Measurements from ENCODE around the gene SLIT3.

The SLIT3 gene

DNA sequence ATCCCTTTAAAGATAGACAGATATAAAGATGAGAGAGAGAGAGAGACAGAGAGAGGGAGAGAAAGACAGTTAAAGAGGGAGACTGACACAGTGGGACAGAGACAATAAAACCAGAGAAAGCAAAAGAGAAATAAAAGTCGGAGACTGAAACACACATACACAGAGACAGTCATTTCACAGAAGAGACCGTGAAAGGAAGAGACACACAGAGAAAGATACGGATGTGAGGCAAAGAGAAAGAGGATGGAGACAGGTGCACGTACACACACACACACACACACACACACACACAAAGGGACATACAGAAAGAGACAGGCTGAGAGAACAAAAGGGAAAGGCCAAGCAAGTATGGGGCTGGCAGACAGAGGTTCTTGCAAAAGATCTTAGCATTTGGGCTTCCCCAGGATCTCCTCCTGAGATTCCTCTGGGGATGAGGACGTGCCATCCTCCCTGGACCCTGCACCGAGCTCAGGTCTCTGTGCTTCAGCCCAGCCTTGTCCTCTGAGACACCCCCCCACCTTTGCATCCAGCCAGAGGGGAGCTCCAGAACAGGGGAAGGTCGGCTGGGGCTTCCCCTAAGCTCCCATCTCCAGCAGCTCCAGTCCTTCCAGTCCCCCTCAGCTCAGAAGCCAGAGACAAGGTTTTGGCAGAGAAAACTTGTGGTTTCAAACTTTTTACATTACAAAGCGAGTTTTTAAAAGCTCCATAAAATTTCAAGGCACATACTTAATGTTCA, 403.4 kb downstream of the SLIT3 start:
- no peak overlapping the region for H3K9ac ChIP-seq (ENCODE audit: low read length)
- H2AFZ ChIP-seq (ENCODE audit: low read depth, low read length), result no peak overlapping the region
- H3K4me2 ChIP-seq (ENCODE audit: low read length), result no peak overlapping the region
- H3K4me1 ChIP-seq (ENCODE audit: low read length), result no peaks in the 10 kb centered on the region
- no peaks in the 10 kb centered on the region for H3K79me2 ChIP-seq (ENCODE audit: low read length)
- H3K36me3 ChIP-seq (replicated peaks; ENCODE audit: low read depth, low read length), result no peaks in the 10 kb centered on the region
- no peak for TF ChIP-seq EZH2phosphoT487 (IDR thresholded peaks at IDR 0.05; ENCODE audit: low read depth)
- TF ChIP-seq, protein P1, sequence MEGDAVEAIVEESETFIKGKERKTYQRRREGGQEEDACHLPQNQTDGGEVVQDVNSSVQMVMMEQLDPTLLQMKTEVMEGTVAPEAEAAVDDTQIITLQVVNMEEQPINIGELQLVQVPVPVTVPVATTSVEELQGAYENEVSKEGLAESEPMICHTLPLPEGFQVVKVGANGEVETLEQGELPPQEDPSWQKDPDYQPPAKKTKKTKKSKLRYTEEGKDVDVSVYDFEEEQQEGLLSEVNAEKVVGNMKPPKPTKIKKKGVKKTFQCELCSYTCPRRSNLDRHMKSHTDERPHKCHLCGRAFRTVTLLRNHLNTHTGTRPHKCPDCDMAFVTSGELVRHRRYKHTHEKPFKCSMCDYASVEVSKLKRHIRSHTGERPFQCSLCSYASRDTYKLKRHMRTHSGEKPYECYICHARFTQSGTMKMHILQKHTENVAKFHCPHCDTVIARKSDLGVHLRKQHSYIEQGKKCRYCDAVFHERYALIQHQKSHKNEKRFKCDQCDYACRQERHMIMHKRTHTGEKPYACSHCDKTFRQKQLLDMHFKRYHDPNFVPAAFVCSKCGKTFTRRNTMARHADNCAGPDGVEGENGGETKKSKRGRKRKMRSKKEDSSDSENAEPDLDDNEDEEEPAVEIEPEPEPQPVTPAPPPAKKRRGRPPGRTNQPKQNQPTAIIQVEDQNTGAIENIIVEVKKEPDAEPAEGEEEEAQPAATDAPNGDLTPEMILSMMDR (IDR thresholded peaks at IDR 0.05; ENCODE audit: low read depth, low read length), result no peak
- no peaks in the 10 kb centered on the region for H3K9me3 ChIP-seq (ENCODE audit: insufficient read depth, low read length)
- H4K20me1 ChIP-seq (ENCODE audit: insufficient read depth, low read length), result no peaks in the 10 kb centered on the region
- H3K4me3 ChIP-seq (ENCODE audit: low read length), result no peak overlapping the region
- H3K27ac ChIP-seq (ENCODE audit: low read length), result no peak overlapping the region
- H3K27me3 ChIP-seq (ENCODE audit: low read depth, low read length), result peaks cover 75% of the 10 kb centered on the region

DNA sequence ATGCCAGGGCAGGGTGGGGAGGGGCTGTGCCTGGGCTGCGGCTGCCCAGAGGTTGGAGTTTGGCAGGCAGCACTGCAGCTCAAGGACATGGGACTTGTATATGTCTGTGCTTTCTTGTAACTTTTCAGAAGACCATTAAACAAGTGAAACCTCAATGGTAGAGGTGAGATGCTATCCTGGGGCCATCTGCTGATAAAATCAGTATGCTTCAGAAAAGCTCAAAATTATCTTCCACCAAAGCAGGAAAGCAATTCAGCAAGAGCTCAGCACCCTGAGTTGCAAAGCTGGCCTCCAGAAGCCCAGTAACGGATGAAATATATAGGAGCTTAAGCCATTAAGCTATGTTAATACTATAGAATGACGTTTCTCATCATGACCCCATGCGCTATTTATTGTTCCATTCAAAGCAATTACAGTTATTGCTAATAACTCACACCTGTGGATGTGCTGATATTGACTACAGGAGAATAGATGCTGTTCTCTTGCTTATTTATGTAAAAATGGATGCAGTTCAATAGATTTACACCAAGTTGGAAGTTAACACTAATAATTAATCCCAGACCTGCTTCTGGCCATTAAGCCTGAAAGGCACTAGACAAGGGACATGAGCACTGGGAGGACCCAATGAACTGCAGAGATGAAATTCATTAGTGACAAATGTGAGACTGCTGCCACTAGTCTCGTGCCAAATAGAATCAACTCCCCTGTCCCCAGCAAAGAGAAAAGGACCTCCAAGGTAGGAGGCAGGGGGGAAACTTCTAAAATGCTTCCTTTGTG, 405.5 kb downstream of the SLIT3 start:
- no peak overlapping the region for H2AFZ ChIP-seq (ENCODE audit: low read depth, low read length)
- H3K27me3 ChIP-seq (ENCODE audit: low read depth, low read length), result peaks cover 88% of the 10 kb centered on the region

DNA sequence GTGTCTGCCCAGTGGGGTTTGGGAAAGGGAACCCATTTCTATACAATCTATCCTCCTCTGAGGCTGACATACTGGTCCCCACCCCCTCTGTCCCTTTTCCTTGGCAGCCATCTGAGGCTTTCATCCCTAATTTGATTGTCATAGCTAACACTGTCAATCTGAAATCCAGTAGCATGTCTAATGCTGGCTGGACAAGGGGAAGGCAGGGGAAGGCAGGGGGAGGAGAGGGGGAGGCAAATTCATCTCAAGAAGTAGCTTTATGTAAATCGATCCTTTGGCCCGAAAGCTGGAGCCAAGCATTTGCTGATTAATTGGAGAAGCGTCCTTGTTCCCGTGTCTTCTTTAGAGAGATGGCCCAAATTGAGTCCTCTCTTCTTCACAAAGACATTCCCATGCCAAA, 407.7 kb downstream of the SLIT3 start:
- H3K4me1 ChIP-seq (ENCODE audit: low read length), result no peaks in the 10 kb centered on the region
- H3K9me3 ChIP-seq (ENCODE audit: insufficient read depth, low read length), result no peaks in the 10 kb centered on the region
- H3K27me3 ChIP-seq (ENCODE audit: low read depth, low read length), result peaks cover 91% of the 10 kb centered on the region
- H3K79me2 ChIP-seq (ENCODE audit: low read length), result no peaks in the 10 kb centered on the region
- H2AFZ ChIP-seq (ENCODE audit: low read depth, low read length), result no peak overlapping the region
- TF ChIP-seq, protein P1 (IDR thresholded peaks at IDR 0.05; ENCODE audit: low read depth, low read length), result no peak
- no peak for TF ChIP-seq EZH2phosphoT487 (IDR thresholded peaks at IDR 0.05; ENCODE audit: low read depth)
- no peaks in the 10 kb centered on the region for H3K36me3 ChIP-seq (replicated peaks; ENCODE audit: low read depth, low read length)
- no peak overlapping the region for H3K4me3 ChIP-seq (ENCODE audit: low read length)
- H3K4me2 ChIP-seq (ENCODE audit: low read length), result no peak overlapping the region
- H3K27ac ChIP-seq (ENCODE audit: low read length), result no peak overlapping the region
- H4K20me1 ChIP-seq (ENCODE audit: insufficient read depth, low read length), result 0 out of 2 replicates have a peak, but pooled peaks cover 4% of the 10 kb centered on the region
- no peak overlapping the region for H3K9ac ChIP-seq (ENCODE audit: low read length)

More for the DNA sequence above, 405.5 kb downstream of the SLIT3 start:
- no peaks in the 10 kb centered on the region for H3K9me3 ChIP-seq (ENCODE audit: insufficient read depth, low read length)
- TF ChIP-seq, protein P1 (IDR thresholded peaks at IDR 0.05; ENCODE audit: low read depth, low read length), result no peak
- no peak for TF ChIP-seq EZH2phosphoT487 (IDR thresholded peaks at IDR 0.05; ENCODE audit: low read depth)
- H4K20me1 ChIP-seq (ENCODE audit: insufficient read depth, low read length), result 0 out of 2 replicates have a peak, but pooled peaks cover 4% of the 10 kb centered on the region
- H3K27ac ChIP-seq (ENCODE audit: low read length), result no peak overlapping the region
- H3K9ac ChIP-seq (ENCODE audit: low read length), result no peak overlapping the region
- H3K4me2 ChIP-seq (ENCODE audit: low read length), result no peak overlapping the region
- H3K79me2 ChIP-seq (ENCODE audit: low read length), result no peaks in the 10 kb centered on the region
- no peak overlapping the region for H3K4me3 ChIP-seq (ENCODE audit: low read length)
- no peaks in the 10 kb centered on the region for H3K36me3 ChIP-seq (replicated peaks; ENCODE audit: low read depth, low read length)
- no peaks in the 10 kb centered on the region for H3K4me1 ChIP-seq (ENCODE audit: low read length)

DNA sequence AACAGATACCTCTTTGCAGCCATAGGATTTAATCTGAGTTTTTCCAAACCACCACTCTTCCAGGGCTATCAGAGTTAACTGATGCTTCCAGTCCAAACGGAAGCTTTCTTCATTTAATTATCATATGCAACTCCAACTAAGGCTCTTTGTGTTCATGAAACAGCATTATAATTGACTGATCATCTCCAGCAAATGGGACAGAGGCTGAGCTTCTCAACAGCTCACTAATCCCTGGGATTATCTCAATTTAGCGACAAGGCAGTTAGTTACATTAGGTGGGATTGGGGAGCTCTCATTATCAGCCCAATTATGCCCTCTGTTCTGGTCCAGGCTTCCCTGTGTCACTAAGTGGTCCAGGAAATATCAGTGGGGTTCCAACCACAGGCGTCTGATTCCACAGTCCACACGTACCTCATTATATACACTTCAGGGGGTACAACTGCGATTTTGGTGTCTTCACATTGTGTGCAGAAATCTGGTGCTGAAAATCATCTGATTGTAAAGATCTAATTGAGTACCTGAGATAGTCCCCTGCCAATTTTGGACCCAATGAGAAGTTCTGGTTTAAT, 408.2 kb downstream of the SLIT3 start:
- H3K36me3 ChIP-seq (replicated peaks; ENCODE audit: low read depth, low read length), result no peaks in the 10 kb centered on the region
- no peak overlapping the region for H2AFZ ChIP-seq (ENCODE audit: low read depth, low read length)
- H3K4me3 ChIP-seq (ENCODE audit: low read length), result no peak overlapping the region
- H3K27me3 ChIP-seq (ENCODE audit: low read depth, low read length), result peaks cover 91% of the 10 kb centered on the region
- TF ChIP-seq, protein P1 (IDR thresholded peaks at IDR 0.05; ENCODE audit: low read depth, low read length), result no peak
- no peak for TF ChIP-seq EZH2phosphoT487 (IDR thresholded peaks at IDR 0.05; ENCODE audit: low read depth)
- H3K9ac ChIP-seq (ENCODE audit: low read length), result no peak overlapping the region
- H3K4me2 ChIP-seq (ENCODE audit: low read length), result no peak overlapping the region
- no peak overlapping the region for H3K27ac ChIP-seq (ENCODE audit: low read length)
- no peaks in the 10 kb centered on the region for H3K79me2 ChIP-seq (ENCODE audit: low read length)
- no peaks in the 10 kb centered on the region for H3K4me1 ChIP-seq (ENCODE audit: low read length)
- H4K20me1 ChIP-seq (ENCODE audit: insufficient read depth, low read length), result 0 out of 2 replicates have a peak, but pooled peaks cover 4% of the 10 kb centered on the region
- H3K9me3 ChIP-seq (ENCODE audit: insufficient read depth, low read length), result no peaks in the 10 kb centered on the region
